Kidney epithelial cell (primary cell): Measurements from ENCODE around the gene KRTAP1-4. TPM values are rescaled to one million over a fixed set of nuclear protein-coding genes. Genes with fewer than 3 reads are reported as not detected.
"Not testable (repeated sequence)": the region's sequence is repeated elsewhere in the genome, so short reads cannot be mapped to it uniquely, and the experiment has no call there.

Experiments
- DNase-seq: peaks from one replicate; pipeline ENCODE4 v3.0.0-alpha.2; 2010; ENCODE audit warnings: low read depth
- H3K27me3 ChIP-seq: 2 replicates; pipeline ENCODE4 v1.6.0; 2011; ENCODE audit warnings: low read length; ENCODE audit not compliant: control insufficient read depth, insufficient read depth
- H3K36me3 ChIP-seq: 2 replicates; pipeline ENCODE4 v1.5.1; 2011; ENCODE audit warnings: low read length; ENCODE audit not compliant: control insufficient read depth, insufficient read depth
- H3K4me3 ChIP-seq: 2 replicates; pipeline ENCODE4 v1.5.1; 2011; ENCODE audit warnings: low read depth, mild to moderate bottlenecking, control low read depth, low read length
- total RNA-seq: library from RNA; depleted of rRNA; stranded (reverse); fragments of >200 nt; gene quantifications from 2 replicates; pipeline ENCODE4 v1.2.3, GENCODE V29; 2015
- TF ChIP-seq, protein P1 (sequence below): IDR thresholded peaks from 2 replicates; pipeline ENCODE4 v1.5.1; 2011; ENCODE audit warnings: mild to moderate bottlenecking, moderate library complexity, low read length, control low read depth, inconsistent platforms; ENCODE audit not compliant: insufficient read depth, poor library complexity, severe bottlenecking

Gene KRTAP1-4
- total RNA-seq, 1 donor from 2014 or later, result not detected

- TF ChIP-seq, protein P1, sequence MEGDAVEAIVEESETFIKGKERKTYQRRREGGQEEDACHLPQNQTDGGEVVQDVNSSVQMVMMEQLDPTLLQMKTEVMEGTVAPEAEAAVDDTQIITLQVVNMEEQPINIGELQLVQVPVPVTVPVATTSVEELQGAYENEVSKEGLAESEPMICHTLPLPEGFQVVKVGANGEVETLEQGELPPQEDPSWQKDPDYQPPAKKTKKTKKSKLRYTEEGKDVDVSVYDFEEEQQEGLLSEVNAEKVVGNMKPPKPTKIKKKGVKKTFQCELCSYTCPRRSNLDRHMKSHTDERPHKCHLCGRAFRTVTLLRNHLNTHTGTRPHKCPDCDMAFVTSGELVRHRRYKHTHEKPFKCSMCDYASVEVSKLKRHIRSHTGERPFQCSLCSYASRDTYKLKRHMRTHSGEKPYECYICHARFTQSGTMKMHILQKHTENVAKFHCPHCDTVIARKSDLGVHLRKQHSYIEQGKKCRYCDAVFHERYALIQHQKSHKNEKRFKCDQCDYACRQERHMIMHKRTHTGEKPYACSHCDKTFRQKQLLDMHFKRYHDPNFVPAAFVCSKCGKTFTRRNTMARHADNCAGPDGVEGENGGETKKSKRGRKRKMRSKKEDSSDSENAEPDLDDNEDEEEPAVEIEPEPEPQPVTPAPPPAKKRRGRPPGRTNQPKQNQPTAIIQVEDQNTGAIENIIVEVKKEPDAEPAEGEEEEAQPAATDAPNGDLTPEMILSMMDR, result no peak
- Histone ChIP-seq H3K27me3 (no peaks in the 10 kb centered on the region), H3K36me3 (no peaks in the 10 kb centered on the region), H3K4me3 (no peak overlapping the region)
- no peak for DNase-seq
Measured at GRCh38 chr17:41052566-41052965, 22.6 kb upstream of the KRTAP1-4 start.

DNA sequence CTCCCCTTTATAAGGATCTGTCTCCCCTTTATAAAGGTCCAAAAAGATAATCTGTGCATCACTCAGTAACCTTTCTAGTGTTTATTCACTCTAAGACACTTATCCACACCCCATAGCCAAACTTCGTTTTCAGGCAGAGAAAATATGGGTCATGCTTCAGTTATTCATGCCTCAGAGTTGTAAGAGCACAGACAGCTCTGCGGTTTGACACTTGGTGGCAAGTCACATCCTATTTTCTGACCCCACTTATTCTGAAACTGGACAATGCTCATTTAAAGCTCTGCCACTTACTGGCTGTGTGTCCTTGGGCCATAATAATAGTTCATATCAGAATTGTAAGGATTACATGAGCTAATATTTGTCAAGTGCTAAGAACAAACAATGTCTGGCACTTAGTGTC is 19.1 kb upstream of the KRTAP1-4 start:
- no peaks in the 10 kb centered on the region for H3K27me3 ChIP-seq
- no peak for DNase-seq
- no peaks in the 10 kb centered on the region for H3K36me3 ChIP-seq
- H3K4me3 ChIP-seq, result no peak overlapping the region
- TF ChIP-seq, protein P1, result no peak

DNA sequence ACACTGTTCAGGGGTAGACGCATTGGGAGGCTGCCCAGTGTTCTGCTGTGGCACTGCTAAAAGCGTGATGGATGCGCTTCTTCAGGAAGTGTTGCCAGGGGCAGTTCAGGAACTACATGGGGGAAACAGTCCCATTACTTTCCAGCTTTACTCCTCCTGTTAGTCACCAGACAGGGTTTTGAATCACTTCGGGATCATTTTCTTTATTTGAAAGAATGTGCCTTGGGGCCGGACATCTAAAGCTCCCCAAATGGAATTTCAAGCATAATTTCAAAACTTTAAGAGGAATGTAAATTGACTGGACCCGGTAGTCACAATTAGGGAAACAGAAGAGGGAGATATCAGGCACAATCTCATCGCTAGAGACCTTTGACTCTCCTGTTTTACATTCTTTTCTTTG is 18.4 kb upstream of the KRTAP1-4 start:
- no peak for DNase-seq
- Histone ChIP-seq H3K4me3 (no peak overlapping the region), H3K36me3 (no peaks in the 10 kb centered on the region), H3K27me3 (no peaks in the 10 kb centered on the region)
- TF ChIP-seq, protein P1, result no peak

DNA sequence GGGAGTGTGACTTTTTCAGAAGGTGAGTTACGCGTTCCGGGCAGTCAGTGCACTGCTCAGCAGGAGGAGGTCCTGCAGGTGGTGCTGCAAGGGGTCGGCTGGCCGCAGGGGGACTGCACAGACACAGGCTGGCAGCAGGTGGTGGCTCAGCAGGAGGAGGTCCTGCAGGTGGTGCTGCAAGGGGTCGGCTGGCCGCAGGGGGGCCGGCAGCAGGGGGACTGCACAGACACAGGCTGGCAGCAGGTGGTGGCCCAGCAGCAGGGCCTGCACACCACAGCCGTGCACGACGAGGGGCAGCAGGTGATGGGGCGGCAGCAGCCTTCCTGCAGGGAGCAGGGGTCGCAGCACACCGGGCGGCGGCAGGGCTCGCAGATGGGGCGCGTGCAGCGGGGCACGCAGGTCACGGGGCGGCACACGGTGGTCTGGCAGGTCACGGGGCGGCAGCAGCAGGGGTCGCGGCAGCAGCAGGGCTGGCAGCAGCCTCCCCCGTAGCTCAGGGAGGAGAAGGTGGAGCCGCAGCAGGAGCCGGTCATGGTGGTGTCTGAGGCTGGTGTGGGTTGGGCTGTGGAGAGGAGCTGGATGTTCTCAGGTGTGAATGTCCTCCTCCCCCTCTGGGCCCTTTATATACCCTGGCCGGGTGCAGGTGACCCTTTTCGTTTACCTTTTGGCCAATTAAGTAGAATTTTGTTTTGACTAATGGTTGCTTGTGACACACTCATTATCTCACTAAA is 16.9 kb upstream of the KRTAP1-4 start, which contains the start of gene KRTAP2-1:
KRTAP2-1 (minus strand) TSS at position 582 of the 731 bp plus-strand sequence; CDS start at position 533, 49 bp downstream.
- not testable (repeated sequence) for H3K36me3 ChIP-seq, H3K27me3 ChIP-seq, DNase-seq, H3K4me3 ChIP-seq

GRCh38 chr17:41042953-41043352 is 13.0 kb upstream of the KRTAP1-4 start:
- no peaks in the 10 kb centered on the region for H3K36me3 ChIP-seq
- TF ChIP-seq, protein P1, result no peak
- H3K27me3 ChIP-seq, result no peaks in the 10 kb centered on the region
- no peak for DNase-seq
- no peak overlapping the region for H3K4me3 ChIP-seq

DNA sequence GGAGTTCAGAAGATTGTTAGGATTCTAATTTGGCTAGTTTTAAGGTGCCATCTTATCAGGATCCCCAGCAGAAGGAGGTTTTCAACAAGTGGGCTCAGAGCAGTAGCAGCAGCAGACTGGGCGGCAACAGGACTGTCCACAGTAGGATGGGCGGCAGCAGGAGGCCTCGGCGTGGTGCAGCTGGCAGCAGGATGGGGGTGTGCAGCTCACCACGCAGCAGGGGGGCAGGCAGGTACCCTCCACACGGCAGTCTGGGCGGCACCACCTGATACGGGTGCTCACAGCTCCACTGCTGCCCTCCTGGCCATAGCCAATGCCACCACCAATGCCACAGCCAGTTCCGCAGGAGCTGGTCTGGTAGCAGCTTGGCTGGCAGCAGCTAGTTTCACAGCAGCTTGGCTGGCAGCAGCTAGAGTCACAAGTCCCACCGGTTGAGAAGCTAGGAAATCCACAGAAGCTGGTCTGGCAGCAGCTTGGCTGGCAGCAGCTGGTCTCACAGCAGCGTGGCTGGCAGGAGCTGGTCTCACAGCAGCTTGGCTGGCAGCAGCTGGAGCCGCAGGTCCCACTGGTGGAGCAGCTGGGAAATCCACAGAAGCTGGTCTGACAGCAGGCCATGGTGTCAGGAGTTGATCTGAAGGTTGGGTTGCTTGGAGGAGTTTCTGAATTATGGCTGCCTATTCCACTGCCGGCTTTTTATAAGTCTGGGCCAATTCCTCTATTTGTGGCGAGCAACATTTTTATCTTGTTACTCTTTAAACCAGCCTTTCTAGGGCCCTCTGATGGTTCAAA is 11.0 kb upstream of the KRTAP1-4 start, which contains the start of gene KRTAP1-1:
KRTAP1-1 (minus strand) TSS at position 668 of the 789 bp plus-strand sequence; CDS start at position 615, 53 bp downstream.
- not testable (repeated sequence) for H3K4me3 ChIP-seq, H3K27me3 ChIP-seq, H3K36me3 ChIP-seq, DNase-seq
